HepG2 (cell line): Measurements from ENCODE around the gene ATF7IP. TPM values are rescaled to one million over a fixed set of nuclear protein-coding genes. Genes with fewer than 3 reads are reported as not detected.

Source experiments
- ATAC-seq: fragments of 200-7000 bp; cut with Tn5 transposase; 3 replicates; pipeline ENCODE4 v1.9.1; 2020; ENCODE audit warnings: mild to moderate bottlenecking, moderate library complexity
- BruUV-seq: library from RNA; stranded (reverse); fragments of 400-500 nt; replicated peaks from 2 replicates; lab custom pipeline; 2021; lab: Mats Ljungman, UMichigan
- CTCF ChIA-PET: fragments of 300-600 bp; formaldehyde crosslinking; extraction: SDS; loops from one replicate; lab custom pipeline; 2021; ENCODE audit warnings: low total read pairs, inconsistent platforms, low intra/inter-chr PET ratio; lab: Yijun Ruan, JAX
- POLR2A ChIA-PET: fragments of 350-600 bp; sonication (Branson Sonifier 250); formaldehyde crosslinking; loops from one replicate; lab custom pipeline; 2020; ENCODE audit warnings: antibody characterized with exemption, inconsistent platforms; lab: Yijun Ruan, JAX
- DNase-seq: peaks from one replicate; pipeline ENCODE4 v3.0.0-alpha.2; 2015; ENCODE audit warnings: low spot score
- FAIRE-seq: peaks from 3 replicates; lab custom pipeline; 2011; peaks lifted over from hg19 to GRCh38; lab: Jason Lieb, UNC
- H2AFZ ChIP-seq: one replicate; pipeline ENCODE4 v1.6.1; 2011; ENCODE audit warnings: low read length, inconsistent platforms
- H3K27ac ChIP-seq: fragments of 300-600 bp; 3 replicates; pipeline ENCODE4 v1.8.0; 2011; ENCODE audit warnings: mixed run types, mild to moderate bottlenecking, mixed read lengths, low read length, inconsistent platforms; ENCODE audit not compliant: insufficient read depth; ENCODE audit errors: extremely low read length
- H3K27me3 ChIP-seq, 2 experiments: fragments of 200-600 bp in 1 of 2; 2 replicates in 1 of 2; 3 replicates in 1 of 2; pipeline versions ENCODE4 v1.6.0 to v1.8.0; 2011; ENCODE audit warnings: low read length in 2 of 2, mild to moderate bottlenecking in 2 of 2, moderate library complexity in 2 of 2, inconsistent platforms in 1 of 2; ENCODE audit not compliant: insufficient read depth in 2 of 2, control insufficient read depth in 1 of 2
- H3K36me3 ChIP-seq, 2 experiments: fragments of 200-600 bp in 1 of 2; replicated peaks in 1 of 2; 2 replicates in 1 of 2; 3 replicates in 1 of 2; pipeline versions ENCODE4 v1.5.1 to v1.8.0; 2011; ENCODE audit warnings: low read length in 2 of 2, inconsistent platforms in 1 of 2; ENCODE audit not compliant: insufficient read depth in 2 of 2, control insufficient read depth in 1 of 2
- H3K4me1 ChIP-seq: 2 replicates; pipeline ENCODE4 v1.5.1; 2012; ENCODE audit warnings: low read length, inconsistent platforms; ENCODE audit not compliant: insufficient read depth
- H3K4me2 ChIP-seq: 2 replicates; pipeline ENCODE4 v1.6.0; 2011; ENCODE audit warnings: low read depth, low read length, inconsistent platforms
- H3K4me3 ChIP-seq, 3 experiments: fragments of 200-600 bp in 1 of 3; sonication (generic), shearing (Covaris generic) in 1 of 3; replicated peaks in 1 of 3; 2 replicates each; pipeline ENCODE4 v1.5.1; 2011 to 2016; ENCODE audit warnings: low read length in 3 of 3, inconsistent platforms in 2 of 3, low read depth in 2 of 3, mild to moderate bottlenecking in 2 of 3, control low read depth in 1 of 3, mixed read lengths in 1 of 3; ENCODE audit not compliant: insufficient read depth in 1 of 3
- H3K79me2 ChIP-seq: one replicate; pipeline ENCODE4 v1.6.1; 2011; ENCODE audit warnings: low read length, inconsistent platforms; ENCODE audit not compliant: insufficient read depth
- H3K9ac ChIP-seq: 2 replicates; pipeline ENCODE4 v1.6.0; 2011; ENCODE audit warnings: mild to moderate bottlenecking, low read depth, low read length, inconsistent platforms; ENCODE audit not compliant: insufficient read depth
- H3K9me3 ChIP-seq: 2 replicates; pipeline ENCODE4 v1.5.1; 2012; ENCODE audit warnings: mild to moderate bottlenecking, low read length
- H4K20me1 ChIP-seq: 2 replicates; pipeline ENCODE4 v1.6.0; 2011; ENCODE audit warnings: inconsistent platforms, mild to moderate bottlenecking, low read length, moderate library complexity; ENCODE audit not compliant: insufficient read depth
- ARNT ChIP-seq: fragments of 450-650 bp; IDR thresholded peaks from 2 replicates; pipeline ENCODE4 v1.6.1; 2017
- CTCF ChIP-seq: sonication (generic); formaldehyde crosslinking; IDR thresholded peaks from 2 replicates; pipeline ENCODE4 v1.5.0; 2020; ENCODE audit warnings: mild to moderate bottlenecking, missing genetic modification reagents, moderate library complexity
- FOXK1 ChIP-seq: sonication (generic); formaldehyde crosslinking; IDR thresholded peaks from 2 replicates; pipeline ENCODE4 v1.4.0; 2020; ENCODE audit warnings: low read depth, missing genetic modification reagents, borderline replicate concordance
- HOXA7 ChIP-seq: sonication (generic); formaldehyde crosslinking; IDR thresholded peaks from 2 replicates; pipeline ENCODE4 v1.8.1; 2022; ENCODE audit warnings: mild to moderate bottlenecking, missing genetic modification reagents, moderate library complexity
- IKZF5 ChIP-seq: IDR thresholded peaks from 2 replicates; pipeline ENCODE4 v1.6.1; 2018; ENCODE audit warnings: missing genetic modification reagents, mild to moderate bottlenecking, missing compliant biosample characterization
- KAT7 ChIP-seq: IDR thresholded peaks from 2 replicates; pipeline ENCODE4 v1.6.1; 2018; ENCODE audit warnings: borderline replicate concordance, missing compliant biosample characterization
- RAD21 ChIP-seq: fragments of 450-650 bp; formaldehyde crosslinking; IDR thresholded peaks from 2 replicates; pipeline ENCODE4 v1.5.0; 2020; ENCODE audit warnings: mild to moderate bottlenecking
- RNF2 ChIP-seq: fragments of 450-650 bp; conservative IDR thresholded peaks from 2 replicates; pipeline ENCODE4 v1.6.1; 2016; ENCODE audit warnings: low read depth
- STAG1 ChIP-seq: sonication (generic); formaldehyde crosslinking; IDR thresholded peaks from 2 replicates; pipeline ENCODE4 v1.4.0; 2020; ENCODE audit warnings: missing genetic modification reagents
- ZNF225 ChIP-seq: sonication (generic); formaldehyde crosslinking; IDR thresholded peaks from 2 replicates; pipeline ENCODE4 v1.4.0; 2020; ENCODE audit warnings: mild to moderate bottlenecking, missing genetic modification reagents
- ZNF563 ChIP-seq: sonication (generic); formaldehyde crosslinking; IDR thresholded peaks from 2 replicates; pipeline ENCODE4 v1.8.0; 2022; ENCODE audit warnings: mild to moderate bottlenecking, moderate library complexity, missing genetic modification reagents
- WGBS: methylation state at CpG from one replicate; pipeline ENCODE4 v1.1.6; 2017; ENCODE audit warnings: low lambda C conversion rate; 5-methylcytosine and 5-hydroxymethylcytosine counted together
- in situ Hi-C: cut with HindIII; loops from 2 replicates; pipeline ENCODE4 v1.10.0; 2017; ENCODE audit warnings: low pct_unique_long_range_greater_than_20kb; ENCODE audit not compliant: extremely low pct_ligation_motif_present
- intact Hi-C: fragments of 100-400 bp; cut with micrococcal nuclease; formaldehyde crosslinking; loops from one replicate; pipeline ENCODE4 v1.10.0; 2022; ENCODE audit not compliant: unreplicated experiment
- polyA plus RNA-seq, 8 experiments: library from polyadenylated mRNA; depleted of rRNA in 3 of 8; stranded (reverse) in 7 of 8; unstranded in 1 of 8; fragments of >200 nt; fragmentation: Illumina TruSeq in 4 of 8; extraction: Trizol in 4 of 8; gene quantifications; 2 replicates each; pipeline versions ENCODE4 v1.2.1 to v1.2.3, GENCODE V29; 2011 to 2016; ENCODE audit warnings: low read depth in 4 of 8, missing spikeins in 1 of 8, mixed read lengths in 1 of 8; ENCODE audit not compliant: insufficient read depth in 1 of 8
- total RNA-seq, 5 experiments: library from RNA; depleted of rRNA; stranded (reverse); fragments of >200 nt; fragmentation: Illumina TruSeq; extraction: Trizol; gene quantifications; 2 replicates each; pipeline ENCODE4 v1.2.3, GENCODE V29; 2016; ENCODE audit warnings: low read depth in 1 of 5

Gene ATF7IP
- total and polyA plus RNA-seq, 2 of the 13 experiments (the other 11 are each of a cell fraction or from before 2014, with no cell fraction given), result 1.8 to 11.8 TPM

GRCh38 chr12:14514154-14514842 is 148.8 kb downstream of the ATF7IP start:
- H4K20me1 ChIP-seq, result no peaks in the 10 kb centered on the region
- H3K4me1 ChIP-seq, result no peaks in the 10 kb centered on the region
- no TSS peak for BruUV-seq
- 9% methylated on average over 4 of the region's 4 CpGs for WGBS
- in situ Hi-C loops, result no loop called here
- no peaks in the 10 kb centered on the region for H3K9me3 ChIP-seq
- H3K27ac ChIP-seq, result no peak overlapping the region
- no peaks in the 10 kb centered on the region for H3K36me3 ChIP-seq
- ATAC-seq (peak; percentile 84), DNase-seq (peak; percentile 5), FAIRE-seq (no peak)
- POLR2A ChIA-PET, result no interaction called here
- no peak overlapping the region for H3K4me2 ChIP-seq
- CTCF ChIA-PET, result no interaction called here
- intact Hi-C loops, result no loop called here
- H3K4me3 ChIP-seq, result no peak overlapping the region
- no peak overlapping the region for H3K9ac ChIP-seq
- H3K27me3 ChIP-seq, result no peaks in the 10 kb centered on the region; a peak in 1 of 5 replicates
- H3K79me2 ChIP-seq, result no peaks in the 10 kb centered on the region
- TF ChIP-seq ZNF225 (no peak), STAG1 (CRISPR knock-in tag) (peak; percentile 20; the same call in 1 of the 2 replicates), HOXA7 (no peak), FOXK1 (no peak), CTCF (peak; percentile 29), RNF2 (no peak), KAT7 (CRISPR knock-in tag) (no peak), RAD21 (CRISPR knock-in tag) (no peak), IKZF5 (CRISPR knock-in tag) (no peak), ARNT (no peak), ZNF563 (CRISPR knock-in tag) (no peak)
- TF ChIP-seq, all 625 proteins: peak for 2
- H2AFZ ChIP-seq, result no peak overlapping the region
